Limb (tissue), 2 donors: ENCODE data around the gene IL20.

Experiments used
- DNase-seq, 2 donors: peaks; one replicate each; pipeline ENCODE4 v3.0.0-alpha.2; 2016; ENCODE audit errors: extremely low spot score in 2 of 2

IL20 gene

GRCh38 chr1:206864939-206865671 lies at the start of gene IL20:
Gene IL20, plus strand, starts transcription at chr1:206865623. Its CDS starts 230 bp downstream, at chr1:206865853.
- peak; percentile 10 to 52 for DNase-seq

GRCh38 chr1:206816390-206817287 lies 48.8 kb upstream of the IL20 start:
- DNase-seq = no peak

- no peak for DNase-seq
These were observed 43.9 kb upstream of the IL20 start for GRCh38 chr1:206821493-206821892.

- DNase-seq = no peak
These were observed 41.7 kb upstream of the IL20 start for GRCh38 chr1:206823727-206824126.

GRCh38 chr1:206824331-206824730 lies 41.1 kb upstream of the IL20 start:
- no peak for DNase-seq

- DNase-seq = no peak
These were observed 39.0 kb upstream of the IL20 start for GRCh38 chr1:206826394-206826793.

GRCh38 chr1:206828061-206828460 lies 37.4 kb upstream of the IL20 start:
- no peak for DNase-seq

- DNase-seq = no peak
These were observed 36.7 kb upstream of the IL20 start for GRCh38 chr1:206828765-206829164.

- no peak for DNase-seq
These were observed 36.1 kb upstream of the IL20 start for GRCh38 chr1:206829282-206829681.

- no peak for DNase-seq
These were observed 35.5 kb upstream of the IL20 start for GRCh38 chr1:206829875-206830274.

GRCh38 chr1:206831650-206832049 lies 33.8 kb upstream of the IL20 start:
- no peak for DNase-seq

GRCh38 chr1:206832352-206832880 lies 33.0 kb upstream of the IL20 start:
- DNase-seq = no peak

- DNase-seq = no peak
These were observed 32.2 kb upstream of the IL20 start for GRCh38 chr1:206833106-206833680.

GRCh38 chr1:206833801-206834200 lies 31.6 kb upstream of the IL20 start:
- DNase-seq = no peak

GRCh38 chr1:206834217-206834616 lies 31.2 kb upstream of the IL20 start:
- no peak for DNase-seq

- no peak for DNase-seq
These were observed 30.7 kb upstream of the IL20 start for GRCh38 chr1:206834711-206835110.

- no peak for DNase-seq
These were observed 30.2 kb upstream of the IL20 start for GRCh38 chr1:206835186-206835585.

- DNase-seq = no peak
These were observed 29.3 kb upstream of the IL20 start for GRCh38 chr1:206836111-206836510.

GRCh38 chr1:206839006-206839560 lies 26.3 kb upstream of the IL20 start:
- DNase-seq = no peak

GRCh38 chr1:206839857-206840256 lies 25.6 kb upstream of the IL20 start:
- no peak for DNase-seq

- DNase-seq = no peak
These were observed 23.7 kb upstream of the IL20 start for GRCh38 chr1:206841609-206842323.
